GM21825 (cell line): ENCODE data around the gene BSG.
"Not testable (repeated sequence)": the region's sequence is repeated elsewhere in the genome, so short reads cannot be mapped to it uniquely, and the experiment has no call there.

Experiments used
- ATAC-seq: cut with Tn5 transposase; IDR thresholded peaks from one replicate; pipeline ENCODE4 v1.9.1; 2021; ENCODE audit warnings: mild to moderate bottlenecking, moderate library complexity; ENCODE audit not compliant: unreplicated experiment

BSG gene

DNA sequence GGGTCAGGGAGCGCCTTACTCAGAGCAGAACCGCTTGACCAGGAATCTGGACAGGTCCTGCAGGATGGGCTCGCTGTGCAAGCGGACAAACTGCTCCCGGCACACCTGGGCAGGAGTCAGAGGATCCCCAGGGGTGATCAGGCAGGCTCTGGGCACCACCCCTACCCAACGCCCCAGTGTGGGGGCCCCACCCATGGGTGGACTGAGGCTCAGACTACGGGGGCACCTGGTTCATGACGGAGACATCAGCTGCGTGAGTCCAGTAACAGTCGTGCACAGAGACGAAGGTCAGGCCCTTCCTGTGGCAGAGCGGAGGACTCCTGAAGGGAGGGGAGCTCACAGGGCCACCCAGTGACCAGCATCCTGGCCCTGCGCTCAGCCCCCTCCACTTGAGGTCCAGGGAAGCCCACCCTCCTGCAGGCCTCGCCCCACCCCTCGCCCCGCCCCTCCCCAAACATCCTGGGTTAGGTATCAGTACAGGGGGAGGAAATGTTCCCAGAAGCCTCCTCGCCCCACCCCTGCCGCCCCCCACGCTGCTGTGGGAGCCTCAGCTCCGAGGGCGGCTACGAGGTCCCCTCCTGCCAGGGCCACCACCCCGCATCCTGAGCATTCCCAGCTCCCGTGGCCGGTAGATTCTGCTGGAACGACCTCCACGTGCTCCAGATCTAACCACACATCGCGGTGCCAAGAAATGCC is 45.3 kb downstream of the BSG start:
- no peak for ATAC-seq

DNA sequence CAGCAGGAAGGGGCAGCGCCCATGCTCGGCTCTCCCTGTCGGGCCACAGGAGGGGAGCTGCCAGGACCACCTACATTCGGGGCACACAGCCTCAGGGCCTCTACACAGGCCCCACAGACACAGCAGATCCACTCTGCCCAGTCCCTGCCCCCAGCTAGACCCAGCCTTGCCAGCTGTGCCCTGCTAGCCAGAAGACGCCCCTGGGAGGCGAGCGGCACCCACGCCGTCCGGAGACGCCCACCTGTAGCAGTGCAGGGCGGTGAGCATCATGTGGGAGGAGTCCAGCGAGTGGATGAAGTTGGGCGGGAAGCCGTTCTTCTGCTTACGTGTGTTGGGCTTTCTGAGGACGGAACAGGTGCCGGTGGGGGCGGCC is 45.8 kb downstream of the BSG start:
- no peak for ATAC-seq

DNA sequence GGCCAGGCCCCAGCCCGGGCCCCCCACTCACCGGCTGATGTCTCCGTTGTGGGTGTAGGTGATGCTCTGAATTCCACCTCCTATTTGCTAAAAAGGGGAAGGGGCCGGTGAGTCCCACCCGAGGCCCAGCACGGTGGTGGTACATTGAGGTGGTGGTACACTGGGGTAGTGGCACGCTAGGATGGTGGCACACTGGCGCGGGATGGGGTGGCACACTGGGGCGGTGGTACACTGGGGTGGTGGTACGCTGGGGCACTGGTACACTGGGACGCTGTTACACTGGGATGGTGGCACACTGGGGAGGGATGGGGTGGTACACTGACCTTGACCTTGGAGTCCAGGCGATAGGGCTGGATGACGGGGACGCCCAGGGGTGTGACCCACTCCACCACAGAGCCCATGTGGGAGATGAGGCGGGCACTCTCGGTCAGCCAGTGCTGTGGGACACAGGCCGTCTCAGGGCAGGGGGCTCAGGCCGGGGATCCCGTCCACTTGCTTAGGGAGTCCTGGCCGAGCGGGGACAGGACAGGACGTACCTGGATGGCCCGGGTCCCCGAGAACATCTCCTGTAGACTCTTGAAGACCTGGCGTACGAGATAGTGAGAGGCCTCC is 46.4 kb downstream of the BSG start:
- ATAC-seq: no peak

DNA sequence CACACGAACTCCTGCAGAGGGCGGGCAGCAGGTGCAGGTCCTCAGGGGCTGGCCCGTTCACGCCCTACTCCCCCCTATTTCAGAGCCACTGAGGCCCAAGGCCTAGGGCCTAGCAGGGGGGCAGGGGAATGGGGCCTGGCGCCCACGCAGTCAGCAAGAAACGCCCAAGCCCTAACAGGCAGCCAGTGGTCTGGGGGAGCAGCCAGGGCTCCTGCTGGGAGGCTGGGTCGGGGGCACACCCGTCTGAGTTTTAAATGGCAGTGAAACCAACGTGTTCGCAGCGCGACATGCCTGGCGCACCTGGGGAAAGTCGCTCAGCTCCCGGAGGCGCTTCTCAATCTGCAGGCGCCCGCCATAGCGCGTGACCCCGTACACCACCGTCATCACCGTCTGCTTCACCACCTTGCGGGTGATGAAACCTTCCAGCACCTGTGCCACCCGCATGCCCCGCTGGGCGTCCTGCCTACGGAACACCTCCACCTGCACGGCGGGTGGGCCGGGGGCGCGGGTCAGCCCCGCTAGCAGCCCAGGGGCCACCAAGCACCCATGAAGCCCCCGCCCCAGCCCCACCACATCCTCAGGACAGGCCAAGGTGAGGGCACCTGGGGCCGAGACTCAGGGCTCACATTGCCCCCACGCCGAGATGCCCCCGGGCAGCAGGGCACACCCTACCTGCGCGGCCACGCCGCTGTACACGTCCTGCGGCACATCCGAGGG is 47.0 kb downstream of the BSG start:
- ATAC-seq: no peak

DNA sequence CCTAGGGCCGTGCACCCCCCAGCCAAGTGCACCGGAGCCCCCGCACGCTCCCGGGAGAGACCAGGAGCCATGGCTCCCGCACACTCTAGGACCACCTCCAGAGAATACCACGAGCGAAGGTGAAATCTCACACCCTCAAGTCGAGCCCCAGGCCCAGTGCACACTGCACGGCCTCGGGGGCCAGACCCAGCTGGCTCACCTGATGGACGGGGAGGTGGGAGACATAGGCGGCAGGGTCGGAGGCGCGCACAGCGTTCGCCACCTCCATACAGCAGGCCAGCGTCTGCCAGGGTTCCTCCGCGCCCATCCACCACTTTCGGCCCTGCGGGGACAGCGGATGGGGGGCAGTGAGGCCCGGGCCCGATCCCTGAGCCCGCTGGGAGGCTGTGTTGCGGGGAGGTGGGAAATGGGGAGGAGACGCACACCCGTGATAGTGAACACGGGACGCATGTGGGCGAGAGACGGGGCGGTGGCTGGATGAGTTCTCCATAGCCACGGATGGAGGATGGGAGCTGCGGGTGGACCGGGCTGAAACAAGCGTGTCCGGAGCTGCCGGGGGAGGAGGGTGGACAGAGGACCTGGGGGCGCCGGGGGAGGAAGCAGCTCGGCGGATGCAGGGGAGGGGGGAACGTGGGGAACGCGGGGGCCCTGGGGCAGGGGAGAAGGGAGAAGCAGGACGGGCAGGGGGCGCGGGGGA is 47.9 kb downstream of the BSG start:
- no peak for ATAC-seq

DNA sequence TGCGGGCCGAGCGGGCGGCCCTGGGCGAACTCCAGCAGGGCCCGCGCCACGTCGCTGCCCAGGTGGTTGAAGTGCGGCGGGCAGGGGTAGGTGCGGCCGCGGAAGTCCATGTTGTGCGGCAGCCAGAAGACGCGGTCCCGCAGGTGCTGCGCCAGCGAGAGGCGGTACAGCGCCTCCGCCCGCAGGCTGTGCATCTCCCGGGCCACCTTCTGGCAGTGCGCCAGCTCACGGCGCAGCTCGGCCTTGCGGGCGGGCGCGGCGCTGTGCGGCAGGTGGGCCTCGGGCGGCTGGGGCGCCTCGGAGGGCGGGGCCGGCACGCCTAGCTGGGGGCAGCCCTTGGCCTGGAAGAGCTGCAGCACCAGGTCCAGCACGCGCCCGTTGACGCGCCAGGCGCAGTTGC is 48.8 kb downstream of the BSG start:
- ATAC-seq: not testable (repeated sequence)

DNA sequence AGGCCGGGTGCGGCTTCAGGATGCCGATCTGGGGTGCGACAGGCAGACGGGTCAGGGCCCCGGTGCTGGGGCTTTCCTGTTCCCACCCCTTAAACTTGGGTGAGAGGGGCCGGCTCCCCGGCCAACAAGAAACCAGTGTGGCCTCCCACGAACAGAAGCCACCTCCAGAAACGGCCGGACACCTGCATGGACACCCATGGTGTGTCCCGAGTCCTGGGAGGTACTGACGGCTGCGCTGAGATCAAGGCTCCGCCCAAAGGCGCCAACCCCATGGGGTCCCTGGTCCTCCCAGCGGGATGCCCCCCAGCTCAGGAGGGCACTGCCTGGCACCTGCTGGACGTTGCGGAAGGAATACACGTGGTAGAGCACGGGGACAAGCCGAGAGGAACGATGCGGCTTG is 49.4 kb downstream of the BSG start:
- ATAC-seq: no peak

DNA sequence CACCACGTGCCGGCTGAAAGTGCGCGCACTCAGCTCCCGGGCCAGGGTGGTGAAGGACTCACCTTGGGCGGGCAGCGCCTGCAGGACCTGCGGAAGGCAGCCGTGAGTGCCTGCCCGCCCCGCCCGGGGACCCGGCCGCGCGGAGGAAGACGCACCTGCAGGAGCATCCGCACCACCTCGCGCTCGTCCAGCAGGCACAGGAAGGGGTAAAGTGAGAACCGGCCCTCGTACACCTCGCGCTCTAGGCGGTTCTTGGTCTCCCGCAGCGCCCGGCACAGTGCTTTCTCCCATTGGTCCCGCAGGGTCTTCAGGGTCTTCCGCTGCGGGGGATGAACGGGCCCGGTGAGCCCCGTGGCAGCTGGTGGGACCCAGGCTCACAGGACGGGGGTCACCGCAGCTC is 50.3 kb downstream of the BSG start:
- no peak for ATAC-seq

DNA sequence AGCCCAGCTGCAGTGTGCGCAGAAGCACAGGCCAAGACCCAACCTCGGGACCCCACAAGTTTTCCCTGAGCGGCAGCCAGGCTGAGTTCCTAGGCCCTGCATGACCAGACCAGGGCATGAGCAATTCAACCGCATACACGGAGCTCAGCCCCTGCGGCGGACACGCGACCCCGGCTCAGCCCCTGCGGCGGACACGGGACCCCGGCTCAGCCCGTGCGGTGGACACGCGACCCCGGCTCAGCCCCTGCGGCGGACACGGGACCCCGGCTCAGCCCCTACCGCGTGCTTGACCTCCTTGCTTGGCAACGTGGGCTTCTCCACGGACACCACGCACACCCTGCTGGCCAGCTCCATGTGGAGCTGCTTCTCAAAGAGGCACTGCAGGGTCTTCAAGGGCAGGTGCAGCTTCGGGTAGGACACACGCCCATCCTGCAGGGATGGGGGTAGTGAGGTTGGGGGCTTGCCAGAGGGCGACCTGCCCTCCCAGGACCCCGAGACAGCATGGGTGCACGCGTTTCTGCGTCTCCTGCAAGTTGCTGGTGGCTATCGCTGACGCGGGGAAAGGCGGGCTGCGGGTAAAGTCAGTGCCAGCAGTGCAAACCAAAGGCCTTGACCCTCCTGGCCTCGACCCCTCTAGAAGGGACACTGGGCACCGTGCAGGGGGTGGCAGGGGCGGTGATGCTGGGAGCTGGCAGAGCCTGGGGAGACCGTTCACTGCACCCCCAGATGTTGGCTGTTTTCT is 51.0 kb downstream of the BSG start:
- no peak for ATAC-seq

DNA sequence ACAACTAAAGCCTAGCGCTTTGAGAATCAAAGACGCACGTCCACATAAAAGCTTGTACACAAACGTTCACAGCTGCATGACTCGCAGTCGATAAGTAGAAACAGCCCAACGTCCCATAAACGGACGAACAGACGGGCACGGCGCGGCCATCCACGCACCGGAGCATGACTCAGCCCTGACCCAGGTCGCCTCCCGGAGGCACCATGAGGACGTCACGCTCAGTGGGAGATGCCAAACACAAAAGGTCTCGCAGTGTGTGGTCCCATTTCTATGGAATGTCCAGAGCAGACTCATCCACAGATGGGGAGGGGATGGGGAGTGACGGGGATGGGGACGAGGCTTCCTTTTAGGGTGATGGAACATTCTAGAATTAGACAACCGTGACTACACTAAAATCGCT is 51.6 kb downstream of the BSG start:
- no peak for ATAC-seq

DNA sequence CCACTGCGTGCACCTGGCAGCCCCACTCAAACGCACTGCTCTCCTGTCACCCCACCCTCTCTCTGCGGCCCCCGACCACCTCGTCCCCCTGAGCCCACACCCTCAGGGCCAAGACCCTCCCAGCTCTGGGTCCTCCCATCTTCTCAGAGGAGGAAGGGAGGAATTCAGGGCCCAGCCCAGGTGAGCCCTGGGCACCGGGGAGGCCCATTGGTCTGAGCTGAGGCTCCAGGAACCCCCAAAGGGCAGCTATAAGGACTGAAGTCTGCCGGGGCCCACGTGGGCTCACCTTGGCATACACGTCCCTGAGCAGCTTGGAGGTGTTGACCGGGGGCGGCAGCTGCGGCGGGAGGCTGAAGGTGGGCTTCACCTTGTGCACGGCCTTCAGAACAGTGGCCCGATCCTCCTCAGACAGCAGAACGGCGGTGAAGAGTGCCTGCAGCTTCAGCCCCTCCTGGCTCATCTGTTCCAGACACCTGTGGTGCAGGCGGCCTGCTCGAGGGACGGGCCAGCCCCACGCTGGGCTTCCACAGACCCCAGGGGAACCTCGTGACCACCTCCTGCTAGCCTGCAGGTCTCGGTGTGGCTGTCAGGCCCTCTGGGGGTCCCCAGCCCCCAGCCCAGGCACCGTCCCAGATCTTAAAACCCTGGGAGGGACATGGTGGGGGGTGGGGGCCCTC is 52.2 kb downstream of the BSG start:
- no peak for ATAC-seq

DNA sequence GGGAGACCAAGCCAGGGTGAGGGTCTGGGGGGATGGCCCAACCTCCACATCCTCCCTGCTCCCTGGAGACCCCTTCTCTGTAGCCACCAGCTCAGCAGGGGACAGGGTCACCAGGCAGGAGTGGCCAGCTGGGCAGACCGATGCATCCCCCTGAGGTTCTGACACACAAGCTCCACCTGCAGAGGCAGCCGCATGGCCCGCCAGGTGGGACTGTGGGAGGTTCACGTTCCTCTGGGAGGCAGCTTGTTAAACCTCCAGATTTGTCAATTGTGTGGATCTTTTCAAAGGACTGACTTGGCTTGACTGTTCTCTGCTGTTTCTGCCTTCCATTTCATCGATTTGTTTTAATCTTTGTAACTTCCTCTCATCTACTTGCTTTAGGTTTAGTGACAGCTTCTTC is 52.9 kb downstream of the BSG start:
- ATAC-seq: no peak

DNA sequence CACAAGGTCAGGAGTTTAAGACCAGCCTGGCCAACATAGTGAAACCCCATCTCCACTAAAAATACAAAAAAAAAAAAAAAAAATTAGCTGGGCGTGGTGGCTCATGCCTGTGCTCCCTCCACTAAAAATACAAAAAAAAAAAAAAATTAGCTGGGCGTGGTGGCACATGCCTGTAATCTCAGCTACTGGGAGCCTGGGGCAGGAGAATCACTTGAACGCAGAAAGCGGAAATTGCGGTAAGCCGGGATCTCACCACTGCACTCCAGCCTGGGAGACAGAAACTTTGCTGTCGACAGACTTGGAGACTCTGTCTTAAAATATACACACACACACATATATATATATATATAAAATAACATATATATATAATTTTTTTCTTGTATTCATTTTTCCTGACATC is 54.2 kb downstream of the BSG start:
- not testable (repeated sequence) for ATAC-seq

DNA sequence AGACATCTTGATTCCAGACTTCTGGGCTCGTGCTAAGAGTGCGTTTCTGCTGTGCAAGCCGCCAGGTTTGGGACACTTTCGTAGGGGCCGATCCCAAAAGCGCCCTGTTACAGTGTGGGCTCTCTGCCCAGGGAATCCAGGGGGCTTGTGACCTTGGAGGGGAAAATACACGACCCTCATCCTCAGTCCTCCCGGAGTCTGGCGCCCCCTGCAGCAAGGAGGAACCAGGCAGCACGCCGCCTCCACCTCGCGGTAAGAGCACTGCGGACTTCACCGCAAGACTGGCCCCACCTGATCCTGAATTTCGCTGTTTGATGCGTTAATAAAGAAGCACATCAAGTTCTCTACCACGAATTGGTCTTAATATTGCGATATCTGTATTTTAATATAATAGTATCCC is 55.8 kb downstream of the BSG start:
- ATAC-seq: no peak

DNA sequence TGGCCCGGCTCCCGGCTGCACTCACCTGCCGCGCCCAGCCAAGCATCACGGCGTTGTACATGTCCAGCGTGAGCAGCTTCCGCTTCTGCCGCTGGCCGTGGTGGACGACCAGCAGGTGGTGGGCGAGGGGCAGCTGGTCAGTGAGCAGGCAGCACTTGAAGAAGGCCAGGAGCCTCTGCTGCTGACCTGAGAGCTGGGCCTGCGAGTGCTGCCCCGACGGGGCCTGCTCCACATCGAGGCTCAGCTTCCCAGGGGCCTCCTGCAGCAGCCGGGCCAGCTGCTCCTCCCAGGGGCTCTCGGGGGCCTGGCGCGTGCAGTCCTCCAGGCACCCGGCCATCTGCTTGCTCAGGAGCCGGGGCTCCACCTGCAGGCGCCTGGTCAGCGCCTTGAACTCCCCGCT is 57.1 kb downstream of the BSG start:
- ATAC-seq: not testable (repeated sequence)

DNA sequence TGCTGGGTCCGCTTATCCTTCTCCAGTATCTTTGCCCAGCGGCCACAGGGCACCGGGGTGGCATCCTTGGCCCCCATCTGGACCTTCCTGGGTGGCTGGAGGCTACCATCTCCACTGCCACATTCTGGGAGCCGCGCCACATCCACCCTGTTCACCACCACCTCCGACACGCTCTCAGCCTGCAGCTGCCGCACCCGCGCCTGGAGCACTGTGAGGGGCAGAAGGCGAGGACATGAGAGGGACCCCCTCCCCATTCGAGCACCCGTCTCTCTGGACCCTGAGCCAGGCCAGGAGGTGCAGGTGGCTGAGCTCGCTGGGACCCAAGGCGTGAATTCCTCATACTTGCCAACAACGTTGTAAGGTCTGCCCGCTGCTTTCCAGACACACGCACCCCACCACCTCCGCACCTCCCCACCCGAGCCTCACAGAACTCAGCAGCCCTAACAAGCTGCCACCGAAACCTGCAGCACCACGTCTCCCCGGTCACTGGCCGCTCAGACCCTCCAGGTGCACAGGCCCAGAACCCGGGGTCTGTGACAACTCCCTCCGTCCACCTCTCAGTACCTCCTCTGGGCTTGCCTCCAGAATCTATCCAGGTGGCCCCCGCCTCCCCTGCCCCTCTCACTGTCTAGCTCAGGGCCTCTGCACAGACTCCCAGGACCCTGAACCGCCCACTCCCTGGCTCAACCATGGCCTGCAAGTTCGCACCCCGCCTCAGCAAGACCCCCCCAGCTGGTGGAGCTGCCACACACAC is 57.7 kb downstream of the BSG start:
- ATAC-seq: no peak

DNA sequence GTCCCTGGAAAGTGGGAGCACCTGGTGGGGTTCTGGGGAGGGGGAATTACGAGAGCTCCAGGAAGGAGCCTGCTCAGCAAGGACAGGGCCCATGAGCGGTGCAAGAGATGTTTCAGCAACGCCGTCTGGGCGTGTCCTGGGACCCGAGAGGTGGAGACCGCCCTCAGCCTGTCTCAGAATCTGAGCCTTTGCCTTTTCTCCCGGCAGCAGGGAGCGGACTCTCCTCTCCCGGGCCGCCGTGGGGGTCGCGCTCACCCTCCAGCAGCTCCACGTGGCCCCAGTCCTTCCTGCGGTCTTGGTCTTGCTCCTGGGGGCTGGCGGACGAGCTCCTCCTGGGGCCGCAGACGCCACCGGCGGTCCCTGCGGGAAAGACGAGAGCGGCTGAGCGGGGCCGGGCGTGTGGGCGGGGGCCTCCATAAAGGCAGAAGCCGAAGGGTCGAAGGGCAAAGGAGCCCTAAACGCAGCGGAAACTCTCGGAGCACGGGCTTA is 60.2 kb downstream of the BSG start:
- ATAC-seq: peak; percentile 12
